Fibroblast of skin of abdomen (primary cell): ENCODE measurements around the gene CTNS.
"Not testable (repeated sequence)": the region's sequence is repeated elsewhere in the genome, so short reads cannot be mapped to it uniquely, and the experiment has no call there.

ENCODE experiments used
- DNase-seq: peaks from one replicate; pipeline ENCODE4 v3.0.0-alpha.2; 2013

CTNS gene

GRCh38 chr17:3688852-3689261 is 52.3 kb downstream of the CTNS start:
- no peak for DNase-seq

GRCh38 chr17:3689262-3690093 is 52.9 kb downstream of the CTNS start:
- no peak for DNase-seq

- DNase-seq: no peak
Measured at GRCh38 chr17:3690094-3690715, 53.6 kb downstream of the CTNS start.

GRCh38 chr17:3691617-3692067 is 55.1 kb downstream of the CTNS start:
- no peak for DNase-seq

- no peak for DNase-seq
Measured at GRCh38 chr17:3692346-3692745, 55.8 kb downstream of the CTNS start.

- no peak for DNase-seq
Measured at GRCh38 chr17:3693141-3693540, 56.6 kb downstream of the CTNS start.

- DNase-seq: no peak
Measured at GRCh38 chr17:3693829-3694231, 57.3 kb downstream of the CTNS start.

GRCh38 chr17:3695129-3695722 is 58.7 kb downstream of the CTNS start:
- DNase-seq: no peak

GRCh38 chr17:3695723-3696411 is 59.3 kb downstream of the CTNS start, which contains the start of gene P2RX5:
TSS of gene P2RX5 (minus strand) at chr17:3696155. CDS start at chr17:3696005, 150 bp downstream.
- no peak for DNase-seq

GRCh38 chr17:3697103-3697476 is 60.5 kb downstream of the CTNS start:
- no peak for DNase-seq

GRCh38 chr17:3698139-3698538 is 61.6 kb downstream of the CTNS start:
- DNase-seq: no peak

- no peak for DNase-seq
Measured at GRCh38 chr17:3699951-3700350, 63.4 kb downstream of the CTNS start.

GRCh38 chr17:3702041-3702539 is 65.5 kb downstream of the CTNS start:
- DNase-seq: not testable (repeated sequence)

- DNase-seq: no peak
Measured at GRCh38 chr17:3704931-3705717, 68.6 kb downstream of the CTNS start.

GRCh38 chr17:3705718-3705984 is 69.1 kb downstream of the CTNS start:
- not testable (repeated sequence) for DNase-seq

- DNase-seq: no peak
Measured at GRCh38 chr17:3708366-3708765, 71.8 kb downstream of the CTNS start.

GRCh38 chr17:3710951-3711383 is 74.4 kb downstream of the CTNS start:
- peak; percentile 35 for DNase-seq
